H1 (cell line): ENCODE results near the gene MSI2. TPM values are rescaled to one million over a fixed set of nuclear protein-coding genes. Genes with fewer than 3 reads are reported as not detected.

Experiments used
- CTCF ChIA-PET: fragments of 300-600 bp; sonication (Branson Sonifier 250); formaldehyde crosslinking; loops from one replicate; lab custom pipeline; 2021; ENCODE audit not compliant: partially characterized antibody; lab: Charles Lee
- POLR2A ChIA-PET: fragments of 300-600 bp; sonication (Branson Sonifier 250); formaldehyde crosslinking; loops from one replicate; lab custom pipeline; 2021; ENCODE audit warnings: inconsistent platforms; ENCODE audit not compliant: partially characterized antibody; lab: Charles Lee
- DNase-seq, 2 experiments: peaks; one replicate each; pipeline versions ENCODE4 v3.0.0 to v3.0.0-alpha.2; 2010 to 2022; ENCODE audit warnings: low spot score in 2 of 2, low read depth in 1 of 2, mixed read lengths in 1 of 2
- FAIRE-seq: peaks from 2 replicates; lab custom pipeline; 2011; peaks lifted over from hg19 to GRCh38; lab: Jason Lieb, UNC
- H2AFZ ChIP-seq: 2 replicates; pipeline ENCODE4 v1.8.1; 2012; ENCODE audit warnings: low read length, inconsistent platforms
- H2AK5ac ChIP-seq: 2 replicates; pipeline ENCODE4 v1.6.1; 2013; ENCODE audit warnings: low read depth, low read length
- H2BK120ac ChIP-seq: replicated peaks from 2 replicates; pipeline ENCODE3; 2013; ENCODE audit warnings: low read depth, low read length, inconsistent platforms
- H2BK12ac ChIP-seq: 2 replicates; pipeline ENCODE4 v1.6.1; 2013; ENCODE audit warnings: low read depth, low read length
- H2BK15ac ChIP-seq: 2 replicates; pipeline ENCODE4 v1.6.1; 2013; ENCODE audit warnings: low read length
- H2BK20ac ChIP-seq: 2 replicates; pipeline ENCODE4 v1.6.1; 2013; ENCODE audit warnings: low read length
- H2BK5ac ChIP-seq: 2 replicates; pipeline ENCODE4 v1.6.1; 2013; ENCODE audit warnings: low read depth, low read length
- H3K14ac ChIP-seq: 2 replicates; pipeline ENCODE4 v1.6.1; 2013; ENCODE audit warnings: inconsistent platforms; ENCODE audit not compliant: insufficient read length
- H3K18ac ChIP-seq: 2 replicates; pipeline ENCODE4 v1.6.1; 2013; ENCODE audit warnings: low read length; ENCODE audit errors: extremely low read depth
- H3K23ac ChIP-seq: 2 replicates; pipeline ENCODE4 v1.6.1; 2013; ENCODE audit warnings: inconsistent platforms; ENCODE audit not compliant: insufficient read length
- H3K23me2 ChIP-seq: 2 replicates; pipeline ENCODE4 v1.6.1; 2013; ENCODE audit warnings: low read depth, low read length
- H3K27ac ChIP-seq: 2 replicates; pipeline ENCODE4 v1.6.1; 2011; ENCODE audit warnings: low read depth, low read length, inconsistent platforms
- H3K27me3 ChIP-seq, 4 experiments: replicated peaks in 1 of 4; 1 replicate in 1 of 4; 2 replicates in 3 of 4; pipeline versions ENCODE4 v1.6.1 to v1.8.1; 2011 to 2013; ENCODE audit warnings: low read length in 3 of 4, mild to moderate bottlenecking in 3 of 4, inconsistent platforms in 2 of 4, mixed read lengths in 2 of 4, moderate library complexity in 1 of 4; ENCODE audit not compliant: control insufficient read depth in 3 of 4, insufficient read depth in 3 of 4; ENCODE audit errors: extremely low read depth in 1 of 4
- H3K36me3 ChIP-seq, 4 experiments: 2 replicates each; pipeline versions ENCODE4 v1.6.1 to v1.8.1; 2011 to 2013; ENCODE audit warnings: mild to moderate bottlenecking in 4 of 4, low read length in 3 of 4, moderate library complexity in 2 of 4, control low read depth in 1 of 4, inconsistent platforms in 1 of 4; ENCODE audit not compliant: insufficient read depth in 4 of 4, control insufficient read depth in 2 of 4
- H3K4ac ChIP-seq: replicated peaks from 2 replicates; pipeline ENCODE3; 2013; ENCODE audit warnings: low read length, low read depth, mixed read lengths, inconsistent platforms; ENCODE audit not compliant: insufficient read length
- H3K4me1 ChIP-seq, 4 experiments: replicated peaks in 1 of 4; 1 replicate in 1 of 4; 2 replicates in 3 of 4; pipeline versions ENCODE4 v1.6.1 to v1.8.1; 2011 to 2013; ENCODE audit warnings: low read length in 3 of 4, inconsistent platforms in 2 of 4, mixed read lengths in 1 of 4; ENCODE audit not compliant: insufficient read depth in 4 of 4, control insufficient read depth in 3 of 4
- H3K4me2 ChIP-seq, 2 experiments: 2 replicates each; pipeline versions ENCODE4 v1.6.1 to v1.8.1; 2011 to 2013; ENCODE audit warnings: low read depth in 2 of 2, low read length in 2 of 2, control low read depth in 1 of 2, inconsistent platforms in 1 of 2, mild to moderate bottlenecking in 1 of 2; ENCODE audit not compliant: insufficient read depth in 1 of 2
- H3K4me3 ChIP-seq, 4 experiments: fragments of 200-600, 300-600 bp in 1 of 4; sonication (generic), shearing (Covaris generic), sonication (Bioruptor Twin) in 1 of 4; 2 replicates each; pipeline versions ENCODE4 v1.5.1 to v1.8.1; 2011 to 2016; ENCODE audit warnings: low read length in 4 of 4, low read depth in 3 of 4, control low read depth in 2 of 4, inconsistent platforms in 2 of 4, mild to moderate bottlenecking in 2 of 4, mixed read lengths in 1 of 4, moderate library complexity in 1 of 4; ENCODE audit not compliant: insufficient read depth in 2 of 4; ENCODE audit errors: extremely low read depth in 1 of 4
- H3K56ac ChIP-seq: replicated peaks from 2 replicates; pipeline ENCODE3; 2013; ENCODE audit warnings: low read depth, mild to moderate bottlenecking, mixed read lengths, low read length, inconsistent platforms; ENCODE audit not compliant: insufficient read length
- H3K79me1 ChIP-seq: 2 replicates; pipeline ENCODE4 v1.6.1; 2013; ENCODE audit warnings: low read depth, low read length, control low read depth
- H3K79me2 ChIP-seq, 2 experiments: 2 replicates each; pipeline versions ENCODE4 v1.6.1 to v1.8.1; 2012 to 2013; ENCODE audit warnings: low read length in 2 of 2, mild to moderate bottlenecking in 2 of 2, inconsistent platforms in 1 of 2; ENCODE audit not compliant: insufficient read depth in 2 of 2, control insufficient read depth in 1 of 2
- H3K9ac ChIP-seq, 4 experiments: replicated peaks in 1 of 4; 1 replicate in 1 of 4; 2 replicates in 3 of 4; pipeline versions ENCODE4 v1.6.1 to v1.8.1; 2011 to 2013; ENCODE audit warnings: low read depth in 3 of 4, low read length in 3 of 4, control low read depth in 2 of 4, mild to moderate bottlenecking in 2 of 4, moderate library complexity in 2 of 4, inconsistent platforms in 1 of 4; ENCODE audit errors: extremely low read depth in 1 of 4
- H3K9me3 ChIP-seq, 2 experiments: 2 replicates each; pipeline versions ENCODE4 v1.6.1 to v1.8.1; 2012 to 2013; ENCODE audit warnings: mild to moderate bottlenecking in 2 of 2, moderate library complexity in 2 of 2, control low read depth in 1 of 2, inconsistent platforms in 1 of 2, low read depth in 1 of 2, low read length in 1 of 2, mixed read lengths in 1 of 2; ENCODE audit not compliant: insufficient read depth in 2 of 2
- H4K20me1 ChIP-seq, 2 experiments: replicated peaks in 1 of 2; 2 replicates each; pipeline versions ENCODE3 to v1.8.1; 2011 to 2013; ENCODE audit warnings: inconsistent platforms in 2 of 2, low read length in 2 of 2, mild to moderate bottlenecking in 1 of 2; ENCODE audit not compliant: insufficient read depth in 2 of 2, control insufficient read depth in 1 of 2
- H4K5ac ChIP-seq: 2 replicates; pipeline ENCODE4 v1.6.1; 2013; ENCODE audit warnings: low read length, low read depth, mixed read lengths, inconsistent platforms; ENCODE audit not compliant: insufficient read length
- H4K8ac ChIP-seq: 2 replicates; pipeline ENCODE4 v1.8.0; 2013; ENCODE audit warnings: mild to moderate bottlenecking, moderate library complexity, low read length, inconsistent platforms; ENCODE audit not compliant: insufficient read depth; ENCODE audit errors: extremely low read depth
- H4K91ac ChIP-seq: replicated peaks from 2 replicates; pipeline ENCODE3; 2013; ENCODE audit warnings: low read length, mixed read lengths, inconsistent platforms; ENCODE audit not compliant: insufficient read length
- CHD2 ChIP-seq: IDR thresholded peaks from 2 replicates; pipeline ENCODE4 v1.6.1; 2012; ENCODE audit warnings: low read length, improper control_type of control experiment
- CTBP2 ChIP-seq: IDR thresholded peaks from 2 replicates; pipeline ENCODE4 v1.7.0; 2011; ENCODE audit warnings: borderline replicate concordance, mild to moderate bottlenecking, moderate library complexity, mixed read lengths, low read length; ENCODE audit not compliant: insufficient read depth, insufficient read length
- EGR1 ChIP-seq: IDR thresholded peaks from 2 replicates; pipeline ENCODE4 v1.6.1; 2011; ENCODE audit warnings: low read depth, low read length, borderline replicate concordance
- EP300 ChIP-seq, 2 experiments: IDR thresholded peaks; 1 replicate in 1 of 2; 2 replicates in 1 of 2; pipeline ENCODE4 v1.6.1; 2011 to 2012; ENCODE audit warnings: low read depth in 2 of 2, low read length in 2 of 2, mild to moderate bottlenecking in 2 of 2, borderline replicate concordance in 1 of 2, inconsistent platforms in 1 of 2, moderate library complexity in 1 of 2
- NANOG ChIP-seq: IDR thresholded peaks from 2 replicates; pipeline ENCODE4 v1.6.1; 2011; ENCODE audit warnings: low read length, low read depth, mild to moderate bottlenecking, inconsistent platforms; ENCODE audit not compliant: insufficient read depth, poor library complexity, severe bottlenecking
- POLR2A ChIP-seq, 2 experiments: IDR thresholded peaks; 1 replicate in 1 of 2; 2 replicates in 1 of 2; pipeline ENCODE4 v1.6.1; 2011; ENCODE audit warnings: low read depth in 2 of 2, low read length in 2 of 2, mild to moderate bottlenecking in 2 of 2; ENCODE audit errors: control extremely low read depth in 1 of 2
- RNF2 ChIP-seq: fragments of 200-900, 300-1000 bp; sonication (generic); IDR thresholded peaks from 2 replicates; pipeline ENCODE4 v1.7.1; 2016; ENCODE audit warnings: borderline replicate concordance, low read depth, mild to moderate bottlenecking, antibody characterized with exemption, low read length; ENCODE audit not compliant: poor library complexity, severe bottlenecking; ENCODE audit errors: missing control alignments
- SP4 ChIP-seq: IDR thresholded peaks from 2 replicates; pipeline ENCODE4 v1.6.1; 2012; ENCODE audit warnings: low read length, inconsistent platforms
- SUZ12 ChIP-seq: fragments of 200-600 bp; sonication (generic); IDR thresholded peaks from 2 replicates; pipeline ENCODE4 v1.6.1; 2012; ENCODE audit warnings: mild to moderate bottlenecking, inconsistent platforms, low read length, moderate library complexity, mixed read lengths
- YY1 ChIP-seq: IDR thresholded peaks from 2 replicates; pipeline ENCODE4 v1.6.1; 2011; ENCODE audit warnings: low read depth, mild to moderate bottlenecking, low read length
- WGBS, 2 experiments: shearing (Covaris generic) in 1 of 2; methylation state at CpG; one replicate each; pipeline versions ENCODE4 v1.1.6 to v1.1.7; 2013 to 2015; ENCODE audit warnings: low lambda C conversion rate in 2 of 2, mixed read lengths in 2 of 2, inconsistent platforms in 1 of 2, low coverage in 1 of 2, missing lambda C conversion rate in 1 of 2; ENCODE audit not compliant: insufficient replicate concordance in 2 of 2, insufficient coverage in 1 of 2, insufficient read length in 1 of 2; ENCODE audit errors: extremely low coverage in 1 of 2, missing lambda C conversion rate in 1 of 2; 5-methylcytosine and 5-hydroxymethylcytosine counted together
- polyA plus RNA-seq, 7 experiments: library from polyadenylated mRNA; depleted of rRNA in 3 of 7; stranded (reverse) in 5 of 7; unstranded in 2 of 7; fragments of >200 nt in 5 of 7; fragments of 200-250 nt in 2 of 7; gene quantifications; 1 replicate in 5 of 7; 2 replicates in 1 of 7; 4 replicates in 1 of 7; pipeline versions ENCODE4 v1.2.1 to v1.2.3, GENCODE V29; 2011 to 2013; ENCODE audit warnings: missing spikeins in 2 of 7, mixed read lengths in 2 of 7
- total RNA-seq: library from RNA; stranded (reverse); fragmentation: NEBNext Ultra II Directional; extraction: Animal tissue kit (Norgen Biotek cat#: 25700); gene quantifications from 2 replicates; pipeline ENCODE4 v1.2.1, GENCODE V29; 2021
- TF ChIP-seq, protein P1 (sequence below): IDR thresholded peaks from 2 replicates; pipeline ENCODE4 v1.6.1; 2012; ENCODE audit warnings: low read length, inconsistent platforms

The MSI2 gene
- total and polyA plus RNA-seq, 2 of the 8 experiments (the other 6 are each of a cell fraction or from before 2014, with no cell fraction given), result 36.7 to 80.6 TPM

DNA sequence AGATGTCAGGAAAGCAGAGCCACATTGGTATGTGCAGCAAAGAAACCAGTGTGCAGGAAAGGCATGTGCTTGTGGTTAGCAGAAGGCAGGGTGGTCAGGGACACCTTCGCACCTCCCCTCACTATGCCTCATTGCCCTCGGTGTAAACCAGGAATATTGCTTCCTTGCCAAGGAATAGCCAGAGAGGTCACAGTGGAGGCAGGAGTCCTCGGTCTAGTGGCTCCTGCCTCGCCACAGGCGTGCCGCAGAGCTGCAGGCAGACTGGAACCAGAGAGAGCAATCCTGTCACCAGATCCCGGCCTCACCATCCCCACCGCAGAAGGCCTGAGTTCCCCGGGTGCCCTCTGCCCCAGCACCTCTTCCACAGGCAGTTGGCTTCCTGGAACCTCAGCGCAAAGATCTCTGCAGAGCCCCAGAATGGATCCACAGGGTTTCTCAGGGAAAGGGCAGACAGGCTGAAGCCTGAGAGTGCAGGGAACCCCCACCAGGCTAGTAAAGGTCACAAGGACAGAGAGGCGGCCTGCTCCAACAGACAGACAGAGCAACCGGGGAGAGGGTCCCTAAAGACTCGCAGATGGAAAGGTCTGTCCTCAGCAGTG lies 467.2 kb downstream of the MSI2 start:
- peak overlapping the region; percentile 71 for H3K18ac ChIP-seq
- no peak overlapping the region for H4K5ac ChIP-seq
- no peaks in the 10 kb centered on the region; a peak in 1 of 7 replicates for H3K27me3 ChIP-seq
- no peaks in the 10 kb centered on the region for H3K79me2 ChIP-seq
- no peaks in the 10 kb centered on the region for H3K36me3 ChIP-seq
- H3K9me3 ChIP-seq, result no peaks in the 10 kb centered on the region
- WGBS, 2 experiments, result 94% methylated on average over 12 of the region's 13 CpGs; no CpG with 5 or more reads in 1 of the 2 experiments
- no peak overlapping the region; the same call in 1 of the 2 replicates for H4K8ac ChIP-seq
- no peaks in the 10 kb centered on the region for H3K79me1 ChIP-seq
- H3K4me2 ChIP-seq, result no peak overlapping the region
- POLR2A ChIA-PET, result no interaction called here
- H2AFZ ChIP-seq, result no peak overlapping the region
- H2BK5ac ChIP-seq, result no peak overlapping the region; the same call in 1 of the 2 replicates
- peak overlapping the region; percentile 34 for H3K23ac ChIP-seq
- no peaks in the 10 kb centered on the region for H3K23me2 ChIP-seq
- no peak overlapping the region; the same call in 1 of the 2 replicates for H2BK12ac ChIP-seq
- DNase-seq, result no peak
- H3K27ac ChIP-seq, result no peak overlapping the region
- H2AK5ac ChIP-seq, result no peak overlapping the region
- no peak overlapping the region for H3K56ac ChIP-seq
- CTCF ChIA-PET, result interaction anchor here (0.9 to 2.8 kb wide), 10 partner anchors 13 to 172 kb away, joined by 3 to 8 read pairs (median 4); no protein-coding TSS in a partner anchor
- no peak overlapping the region for H4K91ac ChIP-seq
- H4K20me1 ChIP-seq, result no peaks in the 10 kb centered on the region
- H2BK120ac ChIP-seq, result no peak overlapping the region
- H3K4ac ChIP-seq, result no peak overlapping the region
- H3K9ac ChIP-seq, result no peak overlapping the region
- no peak overlapping the region for H3K4me3 ChIP-seq
- H2BK15ac ChIP-seq, result no peak overlapping the region
- no peak overlapping the region for H3K14ac ChIP-seq
- H2BK20ac ChIP-seq, result no peak overlapping the region
- H3K4me1 ChIP-seq, result no peaks in the 10 kb centered on the region; a peak in 1 of 7 replicates
- no peak for FAIRE-seq
- TF ChIP-seq CHD2 (no peak), POLR2A (IDR thresholded peaks at IDR 0.05; ENCODE audit: control extremely low read depth in 1 of 2, low read depth in 2 of 2, low read length in 2 of 2) (no peak), EP300 (IDR thresholded peaks at IDR 0.05; ENCODE audit: borderline replicate concordance in 1 of 2, low read depth in 2 of 2, low read length in 2 of 2) (no peak), SP4 (no peak), YY1 (no peak), NANOG (no peak), CTBP2 (no peak), EGR1 (no peak), SUZ12 (no peak), RNF2 (no peak)
- TF ChIP-seq, protein P1, sequence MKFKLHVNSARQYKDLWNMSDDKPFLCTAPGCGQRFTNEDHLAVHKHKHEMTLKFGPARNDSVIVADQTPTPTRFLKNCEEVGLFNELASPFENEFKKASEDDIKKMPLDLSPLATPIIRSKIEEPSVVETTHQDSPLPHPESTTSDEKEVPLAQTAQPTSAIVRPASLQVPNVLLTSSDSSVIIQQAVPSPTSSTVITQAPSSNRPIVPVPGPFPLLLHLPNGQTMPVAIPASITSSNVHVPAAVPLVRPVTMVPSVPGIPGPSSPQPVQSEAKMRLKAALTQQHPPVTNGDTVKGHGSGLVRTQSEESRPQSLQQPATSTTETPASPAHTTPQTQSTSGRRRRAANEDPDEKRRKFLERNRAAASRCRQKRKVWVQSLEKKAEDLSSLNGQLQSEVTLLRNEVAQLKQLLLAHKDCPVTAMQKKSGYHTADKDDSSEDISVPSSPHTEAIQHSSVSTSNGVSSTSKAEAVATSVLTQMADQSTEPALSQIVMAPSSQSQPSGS, result no peak
